Left forelimb (tissue), 1 donor: ENCODE measurements around the gene MINAR1.

ENCODE experiments used
- DNase-seq: peaks from one replicate; pipeline ENCODE4 v3.0.0-alpha.2; 2018; ENCODE audit warnings: low spot score

The MINAR1 gene

GRCh38 chr15:79463043-79463780 is 31.1 kb downstream of the MINAR1 start:
- DNase-seq: no peak

DNA sequence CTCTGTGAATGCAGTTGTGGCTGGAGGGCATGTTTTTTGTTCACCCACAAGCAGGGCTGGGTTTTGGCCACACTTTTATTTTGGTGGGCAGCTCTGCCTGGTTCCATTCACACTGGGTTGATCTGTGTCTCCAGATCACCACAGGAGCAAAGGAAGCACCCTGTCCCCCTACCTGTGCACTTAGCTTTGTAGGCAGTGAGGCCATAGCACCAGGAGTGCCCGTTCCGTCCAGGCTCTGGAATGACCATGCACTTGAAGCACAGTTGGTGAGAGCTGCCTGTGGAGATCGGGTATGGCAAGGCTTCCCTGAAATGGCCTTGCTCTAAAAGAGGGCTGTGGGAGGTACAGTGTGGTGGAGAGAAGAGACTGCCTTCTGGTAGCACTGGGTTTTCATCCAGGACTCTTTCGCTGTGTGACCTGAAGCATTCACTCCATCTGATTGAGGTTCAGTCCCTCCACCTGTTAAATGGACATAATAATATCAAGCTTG is 31.7 kb downstream of the MINAR1 start:
- DNase-seq: no peak

DNA sequence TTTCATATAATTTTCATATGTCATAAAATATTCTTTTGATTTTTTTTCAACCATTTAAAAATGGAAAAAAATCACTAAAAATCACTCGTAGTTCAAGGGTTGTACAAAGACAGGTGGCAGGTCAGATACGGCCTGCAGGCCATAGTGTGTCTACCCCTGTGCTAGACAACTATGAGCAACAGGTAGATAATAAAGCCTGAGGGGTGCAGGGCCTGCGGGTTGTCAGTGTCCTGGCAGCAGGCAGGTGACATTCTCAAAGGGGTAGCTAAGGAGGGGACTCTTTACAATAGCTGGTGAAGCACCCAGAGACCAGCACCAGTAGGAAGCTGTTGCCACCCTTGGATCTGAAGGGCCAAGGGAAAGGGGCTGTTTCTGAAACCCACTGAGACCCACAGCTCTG is 34.4 kb downstream of the MINAR1 start:
- no peak for DNase-seq

DNA sequence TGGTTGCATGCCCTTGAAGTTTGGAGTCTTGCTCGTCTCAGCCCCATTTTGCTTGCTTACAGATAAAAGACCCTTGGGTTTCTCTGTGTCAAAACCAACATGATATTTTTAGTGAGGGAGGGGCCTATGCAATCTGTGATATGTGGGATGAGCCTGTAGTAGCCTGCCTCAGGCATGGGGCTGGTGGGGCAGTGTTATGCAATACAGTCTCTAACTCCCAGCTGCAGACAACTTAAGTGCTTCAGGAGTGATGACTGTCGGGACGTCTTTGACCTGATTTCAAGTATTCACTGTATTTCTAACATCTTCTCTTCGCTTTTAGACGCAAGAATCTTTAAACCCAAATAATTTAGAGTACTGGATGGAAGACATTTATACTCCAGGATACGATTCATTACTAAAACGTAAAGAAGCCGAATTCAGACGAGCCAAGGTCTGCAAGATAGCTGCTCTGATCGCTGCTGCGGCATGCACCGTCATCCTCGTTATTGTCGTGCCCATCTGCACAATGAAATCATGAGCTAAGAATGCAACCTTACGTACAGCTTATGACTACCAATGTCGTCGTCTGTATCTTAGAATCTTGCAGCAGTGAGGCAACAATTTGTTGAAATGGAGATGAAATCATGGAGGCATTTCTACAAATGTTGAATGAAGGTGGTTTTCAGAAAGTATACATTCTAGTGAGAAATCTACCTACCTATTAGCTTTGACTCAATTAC is 35.9 kb downstream of the MINAR1 start:
- no peak for DNase-seq

GRCh38 chr15:79472446-79472845 is 40.3 kb downstream of the MINAR1 start:
- DNase-seq: no peak

- no peak for DNase-seq
Measured at GRCh38 chr15:79474252-79474651, 42.1 kb downstream of the MINAR1 start.

DNA sequence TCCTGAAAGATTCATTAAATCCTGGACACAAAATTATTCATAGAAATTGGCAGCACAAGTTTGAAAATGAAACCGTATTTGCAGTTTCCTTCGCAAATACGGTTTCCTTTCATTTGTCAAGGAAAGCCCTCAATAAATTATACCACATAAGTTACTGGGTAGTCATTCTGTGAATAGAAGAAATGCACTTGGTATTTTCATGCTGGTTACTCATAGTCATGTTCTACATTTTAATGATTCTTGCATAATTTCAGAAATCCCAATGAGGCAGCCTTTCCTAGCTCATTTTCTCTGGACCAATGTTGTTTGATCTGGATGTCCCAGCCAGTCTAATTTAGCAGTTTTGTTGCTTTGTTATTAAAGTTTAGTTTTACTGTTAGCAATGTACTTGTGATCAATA is 43.2 kb downstream of the MINAR1 start:
- no peak for DNase-seq

GRCh38 chr15:79478108-79478507 is 46.0 kb downstream of the MINAR1 start:
- DNase-seq: no peak

GRCh38 chr15:79479616-79480015 is 47.5 kb downstream of the MINAR1 start:
- DNase-seq: no peak

DNA sequence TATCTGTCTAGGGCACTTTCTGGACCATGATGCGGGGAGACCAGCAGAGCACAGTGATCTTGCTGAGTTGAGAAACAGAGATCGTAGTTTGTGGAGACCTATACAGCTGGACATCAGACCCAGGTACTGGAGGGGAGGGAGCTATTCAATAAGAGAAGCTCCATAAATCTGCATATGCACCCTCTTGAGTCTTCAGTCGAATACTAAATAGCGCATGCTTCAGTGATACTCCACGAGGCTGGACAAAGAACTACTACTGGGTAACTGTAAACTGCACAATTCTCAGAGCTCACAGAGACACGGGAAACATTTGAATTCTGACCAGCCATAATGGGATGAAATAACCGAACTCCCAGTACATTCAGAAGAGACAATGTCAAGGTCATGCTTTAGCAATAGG is 49.7 kb downstream of the MINAR1 start:
- no peak for DNase-seq
